ENCODE data around the gene WTIP.

DNA sequence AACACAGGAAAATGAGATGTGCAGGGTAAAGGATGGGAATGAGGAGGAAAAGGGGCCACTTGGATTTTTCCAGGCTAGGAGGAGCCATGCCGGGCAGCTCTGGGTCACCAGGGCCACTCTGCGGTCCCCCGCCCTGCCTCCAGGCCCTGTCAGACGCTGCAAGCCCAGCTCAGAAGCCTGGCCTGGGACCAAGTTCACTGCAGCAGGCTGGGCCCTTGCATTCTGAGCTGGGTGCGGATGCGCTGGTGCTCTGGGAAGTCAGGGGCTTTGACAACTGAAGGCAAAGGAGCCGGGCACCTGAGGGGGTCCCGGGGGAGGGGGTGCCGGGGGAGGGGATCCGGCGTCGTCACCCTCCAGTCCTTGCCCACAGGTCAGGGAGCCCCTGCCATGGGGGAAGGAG lies 77.5 kb downstream of the WTIP start:
- TF ChIP-seq, protein P1, sequence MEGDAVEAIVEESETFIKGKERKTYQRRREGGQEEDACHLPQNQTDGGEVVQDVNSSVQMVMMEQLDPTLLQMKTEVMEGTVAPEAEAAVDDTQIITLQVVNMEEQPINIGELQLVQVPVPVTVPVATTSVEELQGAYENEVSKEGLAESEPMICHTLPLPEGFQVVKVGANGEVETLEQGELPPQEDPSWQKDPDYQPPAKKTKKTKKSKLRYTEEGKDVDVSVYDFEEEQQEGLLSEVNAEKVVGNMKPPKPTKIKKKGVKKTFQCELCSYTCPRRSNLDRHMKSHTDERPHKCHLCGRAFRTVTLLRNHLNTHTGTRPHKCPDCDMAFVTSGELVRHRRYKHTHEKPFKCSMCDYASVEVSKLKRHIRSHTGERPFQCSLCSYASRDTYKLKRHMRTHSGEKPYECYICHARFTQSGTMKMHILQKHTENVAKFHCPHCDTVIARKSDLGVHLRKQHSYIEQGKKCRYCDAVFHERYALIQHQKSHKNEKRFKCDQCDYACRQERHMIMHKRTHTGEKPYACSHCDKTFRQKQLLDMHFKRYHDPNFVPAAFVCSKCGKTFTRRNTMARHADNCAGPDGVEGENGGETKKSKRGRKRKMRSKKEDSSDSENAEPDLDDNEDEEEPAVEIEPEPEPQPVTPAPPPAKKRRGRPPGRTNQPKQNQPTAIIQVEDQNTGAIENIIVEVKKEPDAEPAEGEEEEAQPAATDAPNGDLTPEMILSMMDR (IDR thresholded peaks at IDR 0.05) = no peak
- TF ChIP-seq POLR2A (IDR thresholded peaks at IDR 0.05) = no peak

Measured in adrenal gland (tissue), 5 donors.